ENCODE results near the gene SORCS2.

Gene SORCS2

GRCh38 chr4:7460566-7460965, 268.2 kb downstream of the SORCS2 start:
- DNase-seq: no peak

- DNase-seq: no peak
These were observed 268.9 kb downstream of the SORCS2 start for GRCh38 chr4:7461230-7461629.

GRCh38 chr4:7462509-7462971, 270.2 kb downstream of the SORCS2 start:
- peak; percentile 59 to 64 for DNase-seq

GRCh38 chr4:7463566-7464258, 271.4 kb downstream of the SORCS2 start:
- no peak for DNase-seq

GRCh38 chr4:7464259-7464655, 271.9 kb downstream of the SORCS2 start:
- DNase-seq: no peak

GRCh38 chr4:7465017-7465416, 272.7 kb downstream of the SORCS2 start:
- DNase-seq: no peak

- DNase-seq: no peak
These were observed 273.9 kb downstream of the SORCS2 start for GRCh38 chr4:7466215-7466614.

- DNase-seq: peak; percentile 80 to 84
These were observed 274.6 kb downstream of the SORCS2 start for GRCh38 chr4:7466904-7467303.

- no peak for DNase-seq
These were observed 275.1 kb downstream of the SORCS2 start for GRCh38 chr4:7467471-7467870.

- no peak for DNase-seq
These were observed 276.7 kb downstream of the SORCS2 start for GRCh38 chr4:7469023-7469422.

- DNase-seq: no peak
These were observed 277.8 kb downstream of the SORCS2 start for GRCh38 chr4:7470111-7470510.

GRCh38 chr4:7470522-7471128, 278.3 kb downstream of the SORCS2 start:
- no peak for DNase-seq

- DNase-seq: no peak
These were observed 280.2 kb downstream of the SORCS2 start for GRCh38 chr4:7472442-7473013.

- no peak for DNase-seq
These were observed 280.7 kb downstream of the SORCS2 start for GRCh38 chr4:7473081-7473480.

GRCh38 chr4:7474320-7474719, 282.0 kb downstream of the SORCS2 start:
- no peak for DNase-seq

GRCh38 chr4:7475207-7475606, 282.9 kb downstream of the SORCS2 start:
- no peak for DNase-seq

- no peak for DNase-seq
These were observed 284.5 kb downstream of the SORCS2 start for GRCh38 chr4:7476820-7477219.

GRCh38 chr4:7477695-7478094, 285.4 kb downstream of the SORCS2 start:
- no peak for DNase-seq

GRCh38 chr4:7478665-7479064, 286.3 kb downstream of the SORCS2 start:
- no peak for DNase-seq

- DNase-seq: no peak
These were observed 288.1 kb downstream of the SORCS2 start for GRCh38 chr4:7480423-7480822.

GRCh38 chr4:7481227-7481626, 288.9 kb downstream of the SORCS2 start:
- no peak for DNase-seq

- no peak for DNase-seq
These were observed 292.8 kb downstream of the SORCS2 start for GRCh38 chr4:7485096-7485495.

- no peak for DNase-seq
These were observed 293.8 kb downstream of the SORCS2 start for GRCh38 chr4:7486101-7486500.

GRCh38 chr4:7487502-7487901, 295.2 kb downstream of the SORCS2 start:
- no peak for DNase-seq
